ENCODE results near the gene POLD2.
"Not testable (repeated sequence)": the region's sequence is repeated elsewhere in the genome, so short reads cannot be mapped to it uniquely, and the experiment has no call there.

GRCh38 chr7:44126574-44126973, 3.2 kb upstream of the POLD2 start:
- TF ChIP-seq CTCF (IDR thresholded peaks at IDR 0.05; ENCODE audit: insufficient read depth, low read length, poor library complexity, severe bottlenecking); EZH2phosphoT487 (conservative IDR thresholded peaks at IDR 0.05; ENCODE audit: low read length): not testable (repeated sequence)

All from SU-DHL-6 (cell line).